ENCODE measurements around the gene ARHGAP22.

Gene ARHGAP22

DNA sequence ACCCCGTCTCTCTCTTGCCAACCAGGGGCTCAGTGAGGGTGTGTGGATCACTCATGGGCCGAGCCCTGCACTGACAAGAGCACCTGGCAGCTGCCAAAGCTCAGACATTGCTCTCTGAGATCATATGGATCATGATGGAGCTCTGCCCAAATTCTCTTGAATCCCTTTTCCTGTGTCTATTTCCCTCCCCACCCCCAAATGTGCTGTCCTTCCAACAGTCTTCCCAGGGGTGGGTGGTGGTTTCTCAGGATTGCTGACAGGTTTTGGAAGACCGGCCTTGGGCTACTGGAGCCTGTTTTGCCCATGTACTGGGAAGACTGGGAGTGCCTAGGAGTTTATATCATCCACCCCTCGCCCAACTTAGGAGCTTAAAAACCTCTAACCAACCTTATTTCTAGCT lies 10.5 kb downstream of the ARHGAP22 start:
- Histone ChIP-seq H3K9me3 (no peaks in the 10 kb centered on the region), H3K27ac (no peak overlapping the region), H3K36me3 (no peaks in the 10 kb centered on the region), H3K4me1 (peaks cover 0 to 2% (median 0%) of the 10 kb centered on the region in 4 donors), H3K27me3 (no peaks in the 10 kb centered on the region), H3K4me3 (no peak overlapping the region)
- no peak for DNase-seq
- TF ChIP-seq, protein P1, sequence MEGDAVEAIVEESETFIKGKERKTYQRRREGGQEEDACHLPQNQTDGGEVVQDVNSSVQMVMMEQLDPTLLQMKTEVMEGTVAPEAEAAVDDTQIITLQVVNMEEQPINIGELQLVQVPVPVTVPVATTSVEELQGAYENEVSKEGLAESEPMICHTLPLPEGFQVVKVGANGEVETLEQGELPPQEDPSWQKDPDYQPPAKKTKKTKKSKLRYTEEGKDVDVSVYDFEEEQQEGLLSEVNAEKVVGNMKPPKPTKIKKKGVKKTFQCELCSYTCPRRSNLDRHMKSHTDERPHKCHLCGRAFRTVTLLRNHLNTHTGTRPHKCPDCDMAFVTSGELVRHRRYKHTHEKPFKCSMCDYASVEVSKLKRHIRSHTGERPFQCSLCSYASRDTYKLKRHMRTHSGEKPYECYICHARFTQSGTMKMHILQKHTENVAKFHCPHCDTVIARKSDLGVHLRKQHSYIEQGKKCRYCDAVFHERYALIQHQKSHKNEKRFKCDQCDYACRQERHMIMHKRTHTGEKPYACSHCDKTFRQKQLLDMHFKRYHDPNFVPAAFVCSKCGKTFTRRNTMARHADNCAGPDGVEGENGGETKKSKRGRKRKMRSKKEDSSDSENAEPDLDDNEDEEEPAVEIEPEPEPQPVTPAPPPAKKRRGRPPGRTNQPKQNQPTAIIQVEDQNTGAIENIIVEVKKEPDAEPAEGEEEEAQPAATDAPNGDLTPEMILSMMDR (IDR thresholded peaks at IDR 0.05) = no peak
- intact Hi-C loops (cut with DNase I; ENCODE audit: low total_unique reads) = no loop called here

DNA sequence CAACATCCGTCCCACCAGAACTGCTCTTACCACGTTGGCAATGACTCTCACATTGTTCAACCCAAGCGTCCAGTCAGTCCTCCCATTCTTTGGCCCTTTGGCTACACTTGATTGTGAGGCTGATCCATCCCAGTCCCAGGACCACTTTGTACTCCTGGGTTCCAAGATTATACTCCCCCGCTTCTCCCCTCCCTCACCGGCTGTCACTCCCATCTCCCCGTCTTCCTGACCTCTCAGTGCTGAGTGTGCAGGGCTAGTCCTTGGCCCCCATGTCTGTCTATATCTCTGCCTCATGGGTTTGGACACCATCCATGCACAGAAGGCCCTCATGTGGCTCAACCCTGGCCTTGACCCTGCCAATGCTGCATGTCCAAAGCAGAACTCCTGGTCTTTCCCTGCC lies 12.5 kb downstream of the ARHGAP22 start:
- TF ChIP-seq, protein P1 (IDR thresholded peaks at IDR 0.05) = no peak
- intact Hi-C loops (cut with DNase I; ENCODE audit: low total_unique reads) = no loop called here
- H3K27ac ChIP-seq = no peak overlapping the region
- H3K4me1 ChIP-seq = peaks cover 0 to 8% (median 0%) of the 10 kb centered on the region in 4 donors
- H3K9me3 ChIP-seq = no peaks in the 10 kb centered on the region
- H3K27me3 ChIP-seq = no peaks in the 10 kb centered on the region
- H3K4me3 ChIP-seq = no peak overlapping the region
- DNase-seq = no peak
- H3K36me3 ChIP-seq = no peaks in the 10 kb centered on the region

DNA sequence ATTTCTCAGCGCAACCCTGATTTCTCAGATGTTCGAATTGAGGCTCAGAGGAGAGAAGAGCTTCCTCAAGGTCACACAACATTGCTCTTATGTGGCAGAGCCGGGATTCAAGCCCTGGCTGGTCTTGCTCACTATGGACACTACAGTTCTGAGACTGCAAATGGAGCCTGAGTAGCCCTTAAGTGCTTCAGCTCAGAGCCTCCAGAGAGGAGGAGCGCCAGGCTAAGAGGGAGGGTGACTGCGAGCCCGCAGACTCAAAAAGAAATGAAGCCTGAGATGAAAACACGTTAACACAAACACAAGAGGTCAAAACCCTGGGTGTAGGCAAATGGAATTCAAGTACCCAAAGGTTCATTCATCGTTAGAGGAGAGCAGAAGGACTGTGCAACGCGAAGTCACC lies 13.9 kb downstream of the ARHGAP22 start:
- no peaks in the 10 kb centered on the region for H3K27me3 ChIP-seq
- no peaks in the 10 kb centered on the region for H3K9me3 ChIP-seq
- no peak overlapping the region for H3K27ac ChIP-seq
- H3K36me3 ChIP-seq = no peaks in the 10 kb centered on the region
- intact Hi-C loops (cut with DNase I; ENCODE audit: low total_unique reads) = no loop called here
- no peak overlapping the region for H3K4me3 ChIP-seq
- DNase-seq = no peak
- peaks cover 0 to 8% (median 0%) of the 10 kb centered on the region in 4 donors for H3K4me1 ChIP-seq
- TF ChIP-seq, protein P1 (IDR thresholded peaks at IDR 0.05) = no peak

DNA sequence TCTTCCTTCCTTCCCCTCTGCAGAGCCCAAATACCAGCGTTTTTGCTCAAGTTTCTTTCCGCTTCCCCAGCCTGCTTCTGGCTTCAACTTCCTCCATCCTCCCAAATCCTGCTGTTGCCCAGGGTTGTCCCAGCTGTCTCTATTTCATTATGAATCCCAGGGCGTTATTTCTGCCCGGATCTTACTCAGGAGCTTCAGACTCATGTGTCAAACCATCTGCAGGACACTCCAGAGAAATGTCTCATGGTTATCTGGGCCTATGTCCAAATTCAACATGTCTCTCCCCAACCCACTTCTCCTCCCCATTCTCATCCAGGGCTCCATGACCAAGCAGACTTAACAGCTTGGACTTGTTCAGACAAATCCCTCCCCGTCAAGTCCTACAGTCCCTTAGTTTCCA lies 15.6 kb downstream of the ARHGAP22 start:
- TF ChIP-seq, protein P1 (IDR thresholded peaks at IDR 0.05) = no peak
- peaks cover 0 to 8% (median 0%) of the 10 kb centered on the region in 4 donors for H3K4me1 ChIP-seq
- H3K9me3 ChIP-seq = no peaks in the 10 kb centered on the region
- intact Hi-C loops (cut with DNase I; ENCODE audit: low total_unique reads) = no loop called here
- DNase-seq = no peak
- H3K27me3 ChIP-seq = no peaks in the 10 kb centered on the region
- H3K27ac ChIP-seq = no peak overlapping the region
- no peaks in the 10 kb centered on the region for H3K36me3 ChIP-seq
- no peak overlapping the region for H3K4me3 ChIP-seq

DNA sequence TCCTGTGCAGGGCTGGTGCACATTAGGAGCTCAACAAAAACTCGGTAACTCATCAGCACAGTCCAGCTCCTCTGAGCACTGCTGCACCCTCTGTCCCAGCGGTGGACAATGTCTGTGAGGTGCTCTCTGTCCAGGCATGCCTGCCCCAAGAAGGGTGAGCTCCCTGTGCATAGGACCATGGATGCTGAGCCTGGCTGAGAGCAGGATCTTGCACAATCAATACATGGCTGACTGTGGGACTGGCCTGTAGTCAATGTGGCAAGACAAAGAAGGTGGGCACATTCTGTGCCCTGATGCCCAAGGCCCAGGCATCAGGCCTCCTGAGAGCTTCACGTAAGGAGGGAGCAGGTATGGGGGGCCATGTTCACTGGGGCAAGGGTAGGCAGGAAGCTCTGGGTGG lies 17.1 kb downstream of the ARHGAP22 start:
- intact Hi-C loops (cut with DNase I; ENCODE audit: low total_unique reads) = no loop called here
- no peaks in the 10 kb centered on the region for H3K9me3 ChIP-seq

More for the DNA sequence above, 17.1 kb downstream of the ARHGAP22 start:
- TF ChIP-seq, protein P1 (IDR thresholded peaks at IDR 0.05) = no peak
- no peak for DNase-seq
- H3K27ac ChIP-seq = no peak overlapping the region
- no peaks in the 10 kb centered on the region for H3K27me3 ChIP-seq
- no peak overlapping the region for H3K4me3 ChIP-seq
- peaks cover 0 to 8% (median 0%) of the 10 kb centered on the region in 4 donors for H3K4me1 ChIP-seq
- H3K36me3 ChIP-seq = no peaks in the 10 kb centered on the region
